Heart left ventricle (tissue), 16 donors: ENCODE results near the gene TUBB3. TPM values are rescaled to one million over a fixed set of nuclear protein-coding genes. Genes with fewer than 3 reads are reported as not detected.

ENCODE experiments used
- ATAC-seq, 4 donors: fragments of 200-7000 bp; cut with Tn5 transposase; one replicate each; pipeline ENCODE4 v1.9.1; 2020 to 2022; ENCODE audit warnings: moderate library complexity in 4 of 4, mild to moderate bottlenecking in 3 of 4, moderate number of reproducible peaks in 1 of 4
- DNase-seq, 5 donors: peaks; one replicate each; pipeline ENCODE4 v3.0.0-alpha.2; 2020
- H3K27ac ChIP-seq, 12 donors: fragments of 200-600 bp; sonication (generic) in 4 of 12; one replicate each; pipeline versions ENCODE4 v1.5.0 to v1.8.0; 2016 to 2022; ENCODE audit warnings: mild to moderate bottlenecking in 2 of 12
- H3K27me3 ChIP-seq, 9 donors: fragments of 200-600 bp; sonication (generic) in 2 of 9; one replicate each; pipeline versions ENCODE4 v1.5.1 to v1.8.0; 2016 to 2022; ENCODE audit warnings: mild to moderate bottlenecking in 3 of 9
- H3K36me3 ChIP-seq, 9 donors: fragments of 200-600 bp; sonication (generic) in 2 of 9; one replicate each; pipeline versions ENCODE4 v1.5.0 to v1.8.0; 2018 to 2022; ENCODE audit warnings: mild to moderate bottlenecking in 2 of 9
- H3K4me1 ChIP-seq, 12 donors: fragments of 200-600 bp; sonication (generic) in 4 of 12; one replicate each; pipeline versions ENCODE4 v1.5.0 to v1.8.0; 2016 to 2022; ENCODE audit warnings: mild to moderate bottlenecking in 3 of 12
- H3K4me3 ChIP-seq, 12 donors: fragments of 200-600 bp; sonication (generic) in 4 of 12; one replicate each; pipeline versions ENCODE4 v1.5.0 to v1.8.0; 2017 to 2022; ENCODE audit warnings: mild to moderate bottlenecking in 9 of 12, moderate library complexity in 4 of 12
- H3K9me3 ChIP-seq, 12 donors: fragments of 200-600 bp; sonication (generic) in 4 of 12; one replicate each; pipeline versions ENCODE4 v1.5.0 to v1.8.0; 2016 to 2022; ENCODE audit warnings: mild to moderate bottlenecking in 1 of 12
- POLR2A ChIP-seq, 2 donors: fragments of 450-650 bp; IDR thresholded peaks; one replicate each; pipeline ENCODE4 v1.6.1; 2017; ENCODE audit warnings: antibody characterized with exemption in 2 of 2, mild to moderate bottlenecking in 2 of 2, moderate library complexity in 2 of 2
- WGBS, 4 donors: extraction: QIAGEN DNeasy Blood & Tissue Kit in 2 of 4; methylation state at CpG; one replicate each; pipeline versions ENCODE4 v1.1.5 to v1.1.7; 2013 to 2018; 5-methylcytosine and 5-hydroxymethylcytosine counted together
- intact Hi-C, 10 donors: fragments of 100-400 bp; cut with DNase I; formaldehyde crosslinking; loops; one replicate each; pipeline versions ENCODE4 v1.11.1 to v1.14.2; 2022
- polyA plus RNA-seq, 2 donors: library from polyadenylated mRNA; stranded (reverse); fragments of 200-250 nt; gene quantifications; one replicate each; pipeline ENCODE4 v1.2.3, GENCODE V29; 2013
- total RNA-seq, 9 donors: library from RNA; depleted of rRNA in 2 of 9; stranded (reverse); fragments of >200 nt in 2 of 9; fragmentation: NEBNext Ultra II Directional in 3 of 9; extraction: Animal tissue kit (Norgen Biotek cat#: 25700) in 3 of 9; gene quantifications; one replicate each; pipeline versions ENCODE4 v1.1.0 to v1.2.4, GENCODE V29; 2016 to 2023
- TF ChIP-seq, protein P1 (sequence below), 12 donors: fragments of 200-600 bp; sonication (generic) in 4 of 12; IDR thresholded peaks; one replicate each; pipeline versions ENCODE4 v1.5.0 to v1.8.0; 2018 to 2022; ENCODE audit warnings: antibody characterized with exemption in 12 of 12, mild to moderate bottlenecking in 5 of 12
- donor health status: ischemic (EF 13 %, LVEDD 7.1; RV severe dilation, severe dysfunction).
- donor health status: healthy with polysubstance abuse.
- donor health status: DM: no; HTN: yes; CAD: no.
- donor health status: DM: no; HTN: no; CAD: no.
- donor health status: ischemic (EF 25% LVEDD 6.9; RV normal size, moderate dysfunction).
- donor health status: ischemic (EF 25% LVEDD 5.7; RV mildly dilated, moderate dysfunction).
- donor health status: healthy.
- donor health status: DM: yes; HTN: yes; CAD: no.
- donor health status: ischemic (EF 35%, LVEDD 5.7; RV mildly dilated, moderate dysfunction).
- donor health status: nonischemic (EF 11% LVEDD 7.7; RV severe dilation, severe dysfunction).
- donor health status: DM: yes; HTN: yes; CAD: no.
- donor health status: PGD.
- donor health status: ischemic (EF 29% LVEDD 5.4; RV normal size, mild dysfunction).
- donor health status: nonischemic (EF 23%, LVEDD 6.1; RV moderate dilation, normal function).

TUBB3 gene
- total and polyA plus RNA-seq, 11 donors: 0.19 to 18.1 (median 4.1) TPM

DNA sequence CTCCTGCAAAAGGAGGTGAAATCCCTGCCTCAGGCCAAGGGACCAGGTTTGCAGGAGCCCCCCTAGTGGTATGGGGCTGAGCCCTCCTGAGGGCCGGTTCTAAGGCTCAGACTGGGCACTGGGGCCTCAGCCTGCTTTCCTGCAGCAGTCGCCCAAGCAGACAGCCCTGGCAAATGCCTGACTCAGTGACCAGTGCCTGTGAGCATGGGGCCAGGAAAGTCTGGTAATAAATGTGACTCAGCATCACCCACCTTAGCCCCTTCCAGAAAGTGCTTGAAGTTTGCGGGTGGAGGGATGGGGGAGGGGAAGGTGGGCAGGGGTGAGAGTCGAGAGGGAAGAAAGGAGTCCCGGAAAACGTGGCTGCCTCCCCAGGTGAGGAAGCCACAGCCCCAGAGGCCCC is 2.4 kb upstream of the TUBB3 start:
- 51 to 56% (median 54%) methylated on average over 6 of the region's 6 CpGs for WGBS, 4 donors

DNA sequence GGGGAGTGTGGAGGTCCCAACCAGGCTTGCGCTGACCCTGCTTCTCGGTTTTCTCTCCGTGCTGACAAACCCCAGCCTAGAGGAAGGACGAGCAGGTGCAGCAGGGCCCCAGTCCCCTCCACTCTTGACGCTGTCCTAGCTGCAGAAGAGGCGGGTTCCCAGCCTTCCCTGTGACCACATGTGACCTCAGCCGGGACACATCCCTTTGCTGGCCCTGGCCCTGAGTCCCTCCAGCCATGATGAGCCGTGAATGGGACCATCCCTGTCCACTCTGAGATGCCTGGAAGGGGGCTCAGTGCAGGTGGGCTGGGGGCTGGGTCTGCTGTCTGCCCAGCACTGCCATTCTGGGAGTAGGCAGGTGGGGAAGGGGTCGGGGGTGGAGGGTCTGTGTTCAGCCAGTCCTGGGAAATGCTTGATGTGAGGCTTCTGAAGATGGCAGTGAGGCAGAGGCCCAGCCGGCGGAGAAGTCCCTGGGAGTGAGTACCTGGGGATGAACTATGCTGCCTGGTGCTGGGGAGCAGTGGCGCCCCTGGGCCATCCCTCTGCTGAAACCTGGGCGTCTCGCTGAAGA is 1.9 kb upstream of the TUBB3 start:
- DNase-seq (no peak), ATAC-seq (no peak)
- H3K4me3 ChIP-seq: peak overlapping the region in 7 of 12 donors; percentile 66 to 80 (median 72)
- H3K4me1 ChIP-seq: peaks cover 13 to 78% (median 48%) of the 10 kb centered on the region in 12 donors
- intact Hi-C loops: loop anchor here in 1 of 10 donors (10.0 kb wide), 1 partner anchor 46 kb away; the partner anchor contains the start of gene TCF25
- 39 to 53% (median 46%) methylated on average over 8 to 14 of the region's 14 CpGs for WGBS, 4 donors
- TF ChIP-seq, protein P1, sequence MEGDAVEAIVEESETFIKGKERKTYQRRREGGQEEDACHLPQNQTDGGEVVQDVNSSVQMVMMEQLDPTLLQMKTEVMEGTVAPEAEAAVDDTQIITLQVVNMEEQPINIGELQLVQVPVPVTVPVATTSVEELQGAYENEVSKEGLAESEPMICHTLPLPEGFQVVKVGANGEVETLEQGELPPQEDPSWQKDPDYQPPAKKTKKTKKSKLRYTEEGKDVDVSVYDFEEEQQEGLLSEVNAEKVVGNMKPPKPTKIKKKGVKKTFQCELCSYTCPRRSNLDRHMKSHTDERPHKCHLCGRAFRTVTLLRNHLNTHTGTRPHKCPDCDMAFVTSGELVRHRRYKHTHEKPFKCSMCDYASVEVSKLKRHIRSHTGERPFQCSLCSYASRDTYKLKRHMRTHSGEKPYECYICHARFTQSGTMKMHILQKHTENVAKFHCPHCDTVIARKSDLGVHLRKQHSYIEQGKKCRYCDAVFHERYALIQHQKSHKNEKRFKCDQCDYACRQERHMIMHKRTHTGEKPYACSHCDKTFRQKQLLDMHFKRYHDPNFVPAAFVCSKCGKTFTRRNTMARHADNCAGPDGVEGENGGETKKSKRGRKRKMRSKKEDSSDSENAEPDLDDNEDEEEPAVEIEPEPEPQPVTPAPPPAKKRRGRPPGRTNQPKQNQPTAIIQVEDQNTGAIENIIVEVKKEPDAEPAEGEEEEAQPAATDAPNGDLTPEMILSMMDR (IDR thresholded peaks at IDR 0.05): no peak
- TF ChIP-seq POLR2A (IDR thresholded peaks at IDR 0.05): no peak
- H3K9me3 ChIP-seq: no peaks in the 10 kb centered on the region
- H3K27ac ChIP-seq: peak overlapping the region in 10 of 12 donors; percentile 14 to 96 (median 90)
- peaks cover 0 to 43% (median 16%) of the 10 kb centered on the region in 9 donors for H3K27me3 ChIP-seq
- no peaks in the 10 kb centered on the region for H3K36me3 ChIP-seq

More for the DNA sequence above, 2.4 kb upstream of the TUBB3 start:
- TF ChIP-seq, protein P1 (IDR thresholded peaks at IDR 0.05): no peak
- no peak for TF ChIP-seq POLR2A (IDR thresholded peaks at IDR 0.05)
- H3K36me3 ChIP-seq: no peaks in the 10 kb centered on the region
- intact Hi-C loops: loop anchor here in 1 of 10 donors (10.0 kb wide), 1 partner anchor 46 kb away; the partner anchor contains the start of gene TCF25
- no peak for ATAC-seq
- H3K27ac ChIP-seq: peak overlapping the region in 4 of 12 donors; percentile 89 to 96 (median 92)
- H3K4me3 ChIP-seq: no peak overlapping the region
- H3K9me3 ChIP-seq: no peaks in the 10 kb centered on the region
- peaks cover 0 to 40% (median 14%) of the 10 kb centered on the region in 9 donors for H3K27me3 ChIP-seq
- peaks cover 13 to 73% (median 45%) of the 10 kb centered on the region in 12 donors for H3K4me1 ChIP-seq
- DNase-seq: no peak

DNA sequence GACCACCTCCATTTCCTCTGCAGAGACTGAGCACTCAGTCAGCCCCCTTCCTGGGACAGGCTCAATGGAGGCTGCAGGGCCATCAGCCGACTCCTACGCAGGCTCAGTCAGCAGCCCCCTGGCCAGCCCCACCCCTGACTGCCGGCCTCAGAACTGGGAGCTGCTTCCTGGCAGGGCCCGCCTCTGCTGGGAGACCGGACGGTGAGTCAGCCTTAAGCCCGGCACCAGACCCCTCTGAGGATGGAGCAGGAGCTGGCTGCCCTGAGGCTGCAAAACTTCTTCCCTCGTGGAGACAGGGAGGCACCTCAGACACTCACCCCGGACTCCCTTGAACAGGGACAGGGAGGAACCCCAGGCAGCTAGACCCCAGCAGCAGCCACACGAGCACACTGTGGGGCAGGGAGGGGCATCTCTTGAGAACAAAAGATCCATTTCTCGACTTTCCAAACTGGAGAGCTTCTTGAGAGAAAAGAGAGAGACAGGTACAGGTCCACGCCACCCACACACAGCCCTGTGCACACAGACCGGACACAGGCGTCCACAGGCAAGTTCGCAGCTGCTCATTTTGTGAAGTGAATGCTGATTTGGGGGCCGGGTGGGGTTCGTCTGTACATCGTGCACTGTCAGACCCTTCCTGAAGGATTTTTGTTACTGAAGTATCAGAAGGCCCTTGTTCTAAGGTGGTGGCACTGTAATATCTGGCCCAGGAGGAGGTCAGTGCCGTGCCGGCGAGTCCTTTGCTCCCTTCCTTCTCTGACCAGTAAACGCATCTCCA is 1.3 kb upstream of the TUBB3 start:
- Histone ChIP-seq H3K9me3 (no peaks in the 10 kb centered on the region), H3K4me3 (peak overlapping the region; percentile 58 to 80 (median 72)), H3K4me1 (peaks cover 13 to 84% (median 49%) of the 10 kb centered on the region in 12 donors), H3K36me3 (no peaks in the 10 kb centered on the region), H3K27ac (peak overlapping the region; percentile 70 to 96 (median 88)), H3K27me3 (peaks cover 0 to 43% (median 16%) of the 10 kb centered on the region in 9 donors)
- 9 to 12% (median 11%) methylated on average over 12 to 22 of the region's 22 CpGs for WGBS, 4 donors
- TF ChIP-seq, protein P1 (IDR thresholded peaks at IDR 0.05): no peak
- TF ChIP-seq POLR2A (IDR thresholded peaks at IDR 0.05): peak in 1 of 2 donors; percentile 82
- DNase-seq (peak; percentile 85 to 95 (median 88)), ATAC-seq (peak; percentile 49 to 84 (median 72))
- intact Hi-C loops: loop anchor here in 1 of 10 donors (10.0 kb wide), 1 partner anchor 47 kb away; the partner anchor contains the start of gene TCF25

DNA sequence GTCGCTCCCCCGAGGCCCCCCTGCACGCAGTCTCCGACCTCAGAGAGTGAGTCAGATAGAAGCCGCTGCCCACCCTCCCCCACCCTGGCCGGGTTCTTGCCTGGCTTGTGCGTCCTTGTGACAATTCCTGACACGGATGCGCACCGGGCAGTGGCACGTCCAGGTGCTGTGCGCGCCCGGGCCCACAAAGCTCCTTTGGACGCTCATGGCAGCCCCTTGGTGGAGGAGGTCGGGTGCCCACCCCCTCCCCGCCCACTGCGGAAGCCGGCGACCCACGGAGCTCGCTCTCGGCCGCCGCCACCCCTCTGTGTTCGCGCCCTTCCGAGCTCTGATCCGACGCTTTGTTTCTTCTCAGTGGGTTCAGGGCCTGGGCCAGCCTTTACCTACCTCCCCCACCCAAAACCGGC is 662 bp upstream of the TUBB3 start:
- 0 to 1% (median 1%) methylated on average over 12 to 31 of the region's 31 CpGs for WGBS, 4 donors
- peak; percentile 6 to 56 (median 31) for ATAC-seq
- peaks cover 13 to 79% (median 46%) of the 10 kb centered on the region in 12 donors for H3K4me1 ChIP-seq
- peak overlapping the region; percentile 70 to 96 (median 88) for H3K27ac ChIP-seq
- H3K36me3 ChIP-seq: no peaks in the 10 kb centered on the region
- peak; percentile 75 to 92 (median 82) for DNase-seq
- intact Hi-C loops: loop anchor here in 1 of 10 donors (10.0 kb wide), 1 partner anchor 48 kb away; the partner anchor contains the start of gene TCF25
- H3K27me3 ChIP-seq: peaks cover 0 to 43% (median 16%) of the 10 kb centered on the region in 9 donors
- no peak for TF ChIP-seq POLR2A (IDR thresholded peaks at IDR 0.05)
- TF ChIP-seq, protein P1 (IDR thresholded peaks at IDR 0.05): no peak
- H3K9me3 ChIP-seq: no peaks in the 10 kb centered on the region
- peak overlapping the region; percentile 58 to 80 (median 72) for H3K4me3 ChIP-seq
